SIG-M5 treated with dmso at 0.1 percent for 504 hours (cell line): Measurements from ENCODE around the gene CDHR1.

Experiments used
- DNase-seq: peaks from one replicate; lab custom pipeline; 2025; ENCODE audit not compliant: unreplicated experiment; lab: John Stamatoyannopoulos, UW

Gene CDHR1

GRCh38 chr10:84261236-84261915, 67.0 kb downstream of the CDHR1 start:
- no peak for DNase-seq

- DNase-seq = no peak
These were observed 68.0 kb downstream of the CDHR1 start for GRCh38 chr10:84262190-84262956.

- no peak for DNase-seq
These were observed 69.4 kb downstream of the CDHR1 start for GRCh38 chr10:84263716-84264115.

- peak; percentile 42 for DNase-seq
These were observed 70.3 kb downstream of the CDHR1 start for GRCh38 chr10:84264611-84265141.

GRCh38 chr10:84265418-84265817, 71.1 kb downstream of the CDHR1 start:
- DNase-seq = no peak

GRCh38 chr10:84267503-84268126, 73.3 kb downstream of the CDHR1 start:
- DNase-seq = no peak

GRCh38 chr10:84269162-84269561, 74.8 kb downstream of the CDHR1 start:
- DNase-seq = no peak
